ENCODE measurements around the gene NSG2.

The NSG2 gene

DNA sequence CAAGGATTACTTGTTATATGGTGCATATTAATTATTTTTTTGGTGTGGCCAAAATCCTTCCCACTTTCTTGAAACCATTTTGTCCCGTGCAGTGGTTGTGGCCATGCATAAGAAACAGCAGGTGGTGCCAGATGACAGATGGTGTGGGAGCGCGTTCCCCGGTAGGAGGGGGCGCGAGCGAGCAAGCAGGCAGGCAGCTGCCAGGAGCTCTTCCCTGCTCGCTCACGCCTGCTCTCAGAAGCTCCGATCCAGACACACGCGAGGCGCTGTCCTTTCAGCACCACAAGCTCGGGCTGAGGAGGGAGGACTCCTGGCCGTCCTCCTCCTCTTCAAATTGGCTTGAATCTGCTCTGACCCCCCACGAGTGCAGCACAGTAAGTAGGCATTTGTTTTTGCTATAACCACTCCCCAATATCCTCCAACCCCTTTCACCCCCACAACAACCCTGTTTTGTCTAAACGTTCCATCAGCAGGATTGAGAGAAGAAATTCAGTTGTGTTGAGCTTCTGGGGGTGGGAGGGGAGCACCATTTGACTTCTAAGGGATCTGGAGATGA lies at the start of gene NSG2:
Gene NSG2, plus strand, starts transcription at position 237 of the 556 bp plus-strand sequence. CDS start 1,050 bp downstream, outside the sequence.
- H3K4me3 ChIP-seq (ENCODE audit: low read depth, low read length) = no peak within 1 kb of the TSS
- DNase-seq (ENCODE audit: low read depth) = peak; percentile 91
- TF ChIP-seq, protein P1, sequence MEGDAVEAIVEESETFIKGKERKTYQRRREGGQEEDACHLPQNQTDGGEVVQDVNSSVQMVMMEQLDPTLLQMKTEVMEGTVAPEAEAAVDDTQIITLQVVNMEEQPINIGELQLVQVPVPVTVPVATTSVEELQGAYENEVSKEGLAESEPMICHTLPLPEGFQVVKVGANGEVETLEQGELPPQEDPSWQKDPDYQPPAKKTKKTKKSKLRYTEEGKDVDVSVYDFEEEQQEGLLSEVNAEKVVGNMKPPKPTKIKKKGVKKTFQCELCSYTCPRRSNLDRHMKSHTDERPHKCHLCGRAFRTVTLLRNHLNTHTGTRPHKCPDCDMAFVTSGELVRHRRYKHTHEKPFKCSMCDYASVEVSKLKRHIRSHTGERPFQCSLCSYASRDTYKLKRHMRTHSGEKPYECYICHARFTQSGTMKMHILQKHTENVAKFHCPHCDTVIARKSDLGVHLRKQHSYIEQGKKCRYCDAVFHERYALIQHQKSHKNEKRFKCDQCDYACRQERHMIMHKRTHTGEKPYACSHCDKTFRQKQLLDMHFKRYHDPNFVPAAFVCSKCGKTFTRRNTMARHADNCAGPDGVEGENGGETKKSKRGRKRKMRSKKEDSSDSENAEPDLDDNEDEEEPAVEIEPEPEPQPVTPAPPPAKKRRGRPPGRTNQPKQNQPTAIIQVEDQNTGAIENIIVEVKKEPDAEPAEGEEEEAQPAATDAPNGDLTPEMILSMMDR (IDR thresholded peaks at IDR 0.05; ENCODE audit: low read depth, low read length) = peak; percentile 80
- TF ChIP-seq, protein P2, sequence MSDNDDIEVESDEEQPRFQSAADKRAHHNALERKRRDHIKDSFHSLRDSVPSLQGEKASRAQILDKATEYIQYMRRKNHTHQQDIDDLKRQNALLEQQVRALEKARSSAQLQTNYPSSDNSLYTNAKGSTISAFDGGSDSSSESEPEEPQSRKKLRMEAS (IDR thresholded peaks at IDR 0.05; ENCODE audit: low read depth, low read length) = peak; percentile 83
- TF ChIP-seq MYC (IDR thresholded peaks at IDR 0.05; ENCODE audit: low read depth, low read length) = peak; percentile 42; the same call in 1 of the 2 replicates
- no peak for TF ChIP-seq POLR2A (IDR thresholded peaks at IDR 0.05; ENCODE audit: extremely low read depth, insufficient read length)

DNA sequence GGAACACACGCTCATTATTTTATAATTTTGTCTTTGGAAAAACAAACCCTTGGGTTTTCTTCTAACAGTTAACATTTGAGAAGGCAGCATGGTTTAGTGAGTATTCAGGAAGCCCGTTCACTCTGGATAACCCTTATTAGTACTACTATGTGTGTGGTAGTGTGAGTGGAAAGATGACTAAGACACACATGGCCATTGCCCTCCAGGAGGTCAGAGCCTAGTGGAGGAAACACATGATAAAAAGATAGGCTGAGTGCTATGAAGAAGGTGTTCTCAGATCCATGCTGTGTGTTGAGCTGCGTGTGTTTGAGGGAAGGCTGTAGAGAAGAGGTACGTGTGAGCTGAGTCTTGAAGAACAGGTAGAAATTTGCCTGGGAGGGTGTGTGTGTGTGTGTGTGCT lies 48.2 kb upstream of the NSG2 start:
- no peak for TF ChIP-seq MYC (IDR thresholded peaks at IDR 0.05; ENCODE audit: low read depth, low read length)
- TF ChIP-seq POLR2A (IDR thresholded peaks at IDR 0.05; ENCODE audit: extremely low read depth, insufficient read length) = no peak
- TF ChIP-seq, protein P1 (IDR thresholded peaks at IDR 0.05; ENCODE audit: low read depth, low read length) = no peak
- TF ChIP-seq, protein P2 (IDR thresholded peaks at IDR 0.05; ENCODE audit: low read depth, low read length) = no peak
- H3K4me3 ChIP-seq (ENCODE audit: low read depth, low read length) = no peak overlapping the region
- no peak for DNase-seq (ENCODE audit: low read depth)

DNA sequence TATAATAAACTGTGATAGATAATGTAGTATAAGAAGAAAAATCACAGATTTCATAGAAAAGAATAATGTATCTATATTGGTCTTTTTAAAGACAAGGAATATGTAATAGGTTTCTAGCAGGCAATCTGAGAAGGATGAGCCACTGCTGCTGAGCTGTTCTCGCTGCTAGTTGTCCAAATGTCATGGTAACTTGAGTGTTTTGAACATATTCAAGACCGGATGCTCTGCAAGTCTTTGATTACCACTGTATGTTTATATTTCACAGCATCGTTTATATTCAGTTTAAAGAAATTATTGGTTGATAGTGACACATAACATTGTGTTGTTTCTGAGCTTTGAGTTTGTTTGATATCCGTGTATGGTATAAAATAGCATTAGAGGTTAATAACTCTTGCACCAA lies 47.0 kb upstream of the NSG2 start:
- no peak for DNase-seq (ENCODE audit: low read depth)
- H3K4me3 ChIP-seq (ENCODE audit: low read depth, low read length) = no peak overlapping the region
- TF ChIP-seq POLR2A (IDR thresholded peaks at IDR 0.05; ENCODE audit: extremely low read depth, insufficient read length) (no peak), MYC (IDR thresholded peaks at IDR 0.05; ENCODE audit: low read depth, low read length) (no peak)
- TF ChIP-seq, protein P1 (IDR thresholded peaks at IDR 0.05; ENCODE audit: low read depth, low read length) = no peak

DNA sequence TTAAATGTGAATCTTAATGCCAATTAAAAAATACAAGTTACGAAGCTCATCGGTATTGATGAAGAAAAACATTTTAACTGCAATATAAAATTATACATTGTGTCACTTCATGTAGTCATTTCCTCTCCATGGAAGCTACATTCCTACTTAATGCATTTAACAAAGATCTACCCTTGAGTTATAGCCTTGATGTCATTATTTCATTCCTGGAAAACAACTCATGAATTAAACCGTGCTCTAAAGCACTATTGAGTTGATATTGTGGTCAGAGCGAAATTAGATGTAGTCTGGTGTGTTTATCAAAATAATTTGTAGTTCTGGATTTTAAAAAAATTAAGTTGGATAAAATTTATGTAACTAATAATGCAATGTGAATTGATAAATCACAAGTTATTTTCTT lies 45.4 kb upstream of the NSG2 start:
- H3K4me3 ChIP-seq (ENCODE audit: low read depth, low read length) = no peak overlapping the region
- TF ChIP-seq, protein P2 (IDR thresholded peaks at IDR 0.05; ENCODE audit: low read depth, low read length) = no peak
- DNase-seq (ENCODE audit: low read depth) = no peak

DNA sequence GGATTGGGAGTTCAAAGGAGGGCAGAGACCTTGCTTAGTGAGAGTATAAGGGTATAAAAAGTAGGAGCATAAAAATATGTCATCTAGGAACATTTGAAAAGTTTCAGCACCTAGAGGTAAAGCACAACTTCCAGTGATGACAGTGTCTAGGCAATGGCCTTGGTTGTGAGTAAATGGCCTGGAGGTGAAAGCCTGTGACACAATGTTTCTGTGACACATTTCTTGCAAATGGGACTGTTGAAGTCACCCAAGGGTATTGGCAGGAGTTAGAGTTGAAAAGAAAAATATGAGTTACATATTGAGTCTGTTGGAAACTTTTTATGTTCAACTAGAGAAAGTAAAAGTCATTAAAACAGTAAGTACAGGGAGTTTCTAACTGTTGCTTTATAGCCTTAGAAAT lies 41.7 kb upstream of the NSG2 start:
- no peak overlapping the region for H3K4me3 ChIP-seq (ENCODE audit: low read depth, low read length)
- DNase-seq (ENCODE audit: low read depth) = no peak
- TF ChIP-seq POLR2A (IDR thresholded peaks at IDR 0.05; ENCODE audit: extremely low read depth, insufficient read length) = no peak
- TF ChIP-seq, protein P1 (IDR thresholded peaks at IDR 0.05; ENCODE audit: low read depth, low read length) = no peak
- TF ChIP-seq, protein P2 (IDR thresholded peaks at IDR 0.05; ENCODE audit: low read depth, low read length) = no peak
- no peak for TF ChIP-seq MYC (IDR thresholded peaks at IDR 0.05; ENCODE audit: low read depth, low read length)

DNA sequence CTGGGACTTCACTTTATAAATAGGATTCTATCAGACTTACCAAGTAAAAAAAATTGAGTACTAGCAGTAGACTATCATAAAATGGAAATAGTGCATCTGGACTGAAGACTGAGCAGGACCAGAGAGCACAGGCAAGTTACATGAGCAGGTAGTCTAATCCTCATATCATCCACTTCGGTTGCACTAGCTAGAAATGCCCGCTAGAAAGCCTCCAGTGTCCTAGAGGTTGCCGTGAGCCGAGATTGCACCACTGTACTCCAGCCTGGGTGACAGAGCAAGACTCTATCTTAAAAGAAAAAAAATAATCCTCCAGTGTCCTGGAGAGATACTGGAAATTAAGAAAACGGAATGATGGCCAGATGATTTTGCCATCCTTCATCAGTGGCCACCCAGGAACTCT lies 36.6 kb upstream of the NSG2 start:
- TF ChIP-seq POLR2A (IDR thresholded peaks at IDR 0.05; ENCODE audit: extremely low read depth, insufficient read length) = no peak
- TF ChIP-seq MYC (IDR thresholded peaks at IDR 0.05; ENCODE audit: low read depth, low read length) = no peak
- TF ChIP-seq, protein P2 (IDR thresholded peaks at IDR 0.05; ENCODE audit: low read depth, low read length) = no peak
- TF ChIP-seq, protein P1 (IDR thresholded peaks at IDR 0.05; ENCODE audit: low read depth, low read length) = no peak
- DNase-seq (ENCODE audit: low read depth) = no peak
- H3K4me3 ChIP-seq (ENCODE audit: low read depth, low read length) = no peak overlapping the region
